Measurements from ENCODE around the gene HLA-DMA.

DNA sequence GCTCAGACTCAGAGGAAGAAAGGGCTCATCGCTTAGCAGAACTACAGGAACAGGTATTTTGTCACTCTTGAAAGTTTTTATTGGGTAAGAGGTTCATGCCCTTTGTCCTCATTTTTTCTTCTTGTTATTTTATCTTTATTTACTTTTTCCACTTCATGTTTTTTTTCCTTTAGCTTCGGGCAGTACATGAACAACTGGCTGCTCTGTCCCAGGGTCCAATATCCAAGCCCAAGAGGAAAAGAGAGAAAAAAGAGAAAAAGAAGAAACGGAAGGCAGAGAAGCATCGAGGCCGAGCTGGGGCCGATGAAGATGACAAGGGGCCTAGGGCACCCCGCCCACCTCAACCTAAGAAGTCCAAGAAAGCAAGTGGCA lies 25.0 kb upstream of the HLA-DMA start:
- TF ChIP-seq, protein P1, sequence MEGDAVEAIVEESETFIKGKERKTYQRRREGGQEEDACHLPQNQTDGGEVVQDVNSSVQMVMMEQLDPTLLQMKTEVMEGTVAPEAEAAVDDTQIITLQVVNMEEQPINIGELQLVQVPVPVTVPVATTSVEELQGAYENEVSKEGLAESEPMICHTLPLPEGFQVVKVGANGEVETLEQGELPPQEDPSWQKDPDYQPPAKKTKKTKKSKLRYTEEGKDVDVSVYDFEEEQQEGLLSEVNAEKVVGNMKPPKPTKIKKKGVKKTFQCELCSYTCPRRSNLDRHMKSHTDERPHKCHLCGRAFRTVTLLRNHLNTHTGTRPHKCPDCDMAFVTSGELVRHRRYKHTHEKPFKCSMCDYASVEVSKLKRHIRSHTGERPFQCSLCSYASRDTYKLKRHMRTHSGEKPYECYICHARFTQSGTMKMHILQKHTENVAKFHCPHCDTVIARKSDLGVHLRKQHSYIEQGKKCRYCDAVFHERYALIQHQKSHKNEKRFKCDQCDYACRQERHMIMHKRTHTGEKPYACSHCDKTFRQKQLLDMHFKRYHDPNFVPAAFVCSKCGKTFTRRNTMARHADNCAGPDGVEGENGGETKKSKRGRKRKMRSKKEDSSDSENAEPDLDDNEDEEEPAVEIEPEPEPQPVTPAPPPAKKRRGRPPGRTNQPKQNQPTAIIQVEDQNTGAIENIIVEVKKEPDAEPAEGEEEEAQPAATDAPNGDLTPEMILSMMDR (IDR thresholded peaks at IDR 0.05), result no peak
- no peak for TF ChIP-seq ZFX (IDR thresholded peaks at IDR 0.05; ENCODE audit: borderline replicate concordance)

Measured in 22Rv1 (cell line).